HG03095 (cell line): ENCODE data around the gene SPATA16.

Experiments used
- ATAC-seq: cut with Tn5 transposase; IDR thresholded peaks from one replicate; pipeline ENCODE4 v1.9.1; 2021; ENCODE audit warnings: moderate library complexity; ENCODE audit not compliant: unreplicated experiment

The SPATA16 gene

GRCh38 chr3:173007079-173007723, 133.8 kb downstream of the SPATA16 start:
- ATAC-seq = no peak

DNA sequence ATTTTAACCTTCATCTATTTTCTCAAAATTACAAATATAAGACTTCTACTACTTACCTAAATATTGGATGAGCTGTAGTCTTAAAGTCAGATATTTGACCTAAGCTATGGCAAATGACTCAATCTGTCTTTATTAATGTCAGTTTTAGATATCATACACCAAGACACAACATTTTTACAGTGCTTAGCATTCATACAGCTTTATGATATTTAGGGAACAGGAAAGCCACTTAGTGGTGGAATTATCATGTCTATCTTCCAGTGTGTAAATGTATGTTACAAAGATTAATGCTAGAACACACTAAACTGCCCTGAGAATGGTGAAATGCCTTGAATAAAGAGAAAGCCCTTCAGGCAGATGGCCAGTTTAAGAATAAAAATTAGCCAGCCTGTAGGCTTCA, 135.0 kb downstream of the SPATA16 start:
- no peak for ATAC-seq

DNA sequence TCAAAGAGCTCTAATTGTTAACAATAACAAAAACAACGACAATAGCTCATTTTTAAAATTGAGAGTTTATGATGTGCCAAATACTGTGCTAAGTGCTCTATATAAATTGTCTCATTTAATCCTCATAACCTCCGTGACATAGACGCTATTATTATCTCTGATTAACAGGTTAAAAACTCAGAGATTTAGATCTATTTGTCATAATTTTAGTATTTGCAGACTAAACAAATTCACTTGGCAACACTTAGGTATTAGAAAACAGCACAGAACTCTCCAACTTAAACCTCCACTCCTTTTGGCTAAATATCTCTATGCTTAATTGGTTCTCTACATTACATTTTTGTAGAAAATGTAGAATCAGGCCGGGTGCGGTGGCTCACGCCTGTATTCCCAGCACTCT, 136.4 kb downstream of the SPATA16 start:
- no peak for ATAC-seq

GRCh38 chr3:173003956-173004355, 137.1 kb downstream of the SPATA16 start:
- ATAC-seq = no peak

- no peak for ATAC-seq
Measured at GRCh38 chr3:173003471-173003870, 137.6 kb downstream of the SPATA16 start.

- ATAC-seq = no peak
Measured at GRCh38 chr3:173001622-173002021, 139.4 kb downstream of the SPATA16 start.

GRCh38 chr3:173000553-173000952, 140.5 kb downstream of the SPATA16 start:
- ATAC-seq = no peak

- ATAC-seq = no peak
Measured at GRCh38 chr3:172993412-172993811, 147.6 kb downstream of the SPATA16 start.

DNA sequence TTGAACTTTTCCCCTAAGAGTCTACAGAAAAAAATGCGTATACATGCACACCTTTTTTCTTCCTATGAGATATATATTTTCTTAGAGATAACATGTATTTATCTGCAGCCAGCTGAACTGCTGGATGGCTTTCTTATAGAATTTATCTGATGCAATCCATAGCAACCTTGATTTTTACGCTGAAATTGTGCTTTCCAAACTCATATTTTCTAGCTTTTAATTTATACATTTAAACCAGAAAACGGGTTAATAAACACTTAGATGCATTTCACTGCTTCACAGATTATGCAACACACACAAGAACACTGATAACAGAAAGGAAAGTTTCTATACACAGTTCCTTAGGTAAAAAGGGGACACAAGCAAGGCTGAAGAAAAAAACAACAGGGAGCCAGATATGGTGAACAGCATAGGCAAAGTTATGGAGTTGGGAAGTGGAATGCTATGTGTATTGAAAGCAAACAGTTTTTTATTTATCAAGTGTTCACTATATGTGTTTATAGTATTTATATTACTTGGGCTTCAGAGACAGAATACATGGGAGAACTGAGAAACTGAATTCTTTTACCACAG, 149.5 kb downstream of the SPATA16 start:
- no peak for ATAC-seq

DNA sequence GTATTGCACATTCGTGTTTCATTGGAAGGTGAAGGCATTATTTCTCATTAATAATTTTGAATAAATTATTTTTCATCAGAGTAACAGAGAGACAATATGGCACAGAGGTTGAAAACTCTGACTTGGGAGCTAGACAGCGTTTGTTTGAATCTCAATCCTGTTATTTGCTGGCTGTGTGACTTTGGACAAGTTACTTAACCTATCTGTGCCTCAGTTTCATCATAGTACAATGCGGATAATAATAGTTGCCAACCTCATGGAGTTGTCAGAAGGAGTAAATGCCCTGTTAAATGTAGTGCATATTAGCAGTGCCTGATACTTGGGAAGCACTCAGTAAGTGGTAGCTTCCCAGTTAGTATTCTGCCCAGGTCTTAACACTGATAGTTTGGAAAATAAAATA, 151.7 kb downstream of the SPATA16 start:
- ATAC-seq = no peak

- ATAC-seq = no peak
Measured at GRCh38 chr3:172987273-172987672, 153.8 kb downstream of the SPATA16 start.

GRCh38 chr3:172984914-172985313, 156.1 kb downstream of the SPATA16 start:
- ATAC-seq = no peak

GRCh38 chr3:172982736-172983364, 158.2 kb downstream of the SPATA16 start:
- no peak for ATAC-seq

- no peak for ATAC-seq
Measured at GRCh38 chr3:172981407-172981983, 159.5 kb downstream of the SPATA16 start.

DNA sequence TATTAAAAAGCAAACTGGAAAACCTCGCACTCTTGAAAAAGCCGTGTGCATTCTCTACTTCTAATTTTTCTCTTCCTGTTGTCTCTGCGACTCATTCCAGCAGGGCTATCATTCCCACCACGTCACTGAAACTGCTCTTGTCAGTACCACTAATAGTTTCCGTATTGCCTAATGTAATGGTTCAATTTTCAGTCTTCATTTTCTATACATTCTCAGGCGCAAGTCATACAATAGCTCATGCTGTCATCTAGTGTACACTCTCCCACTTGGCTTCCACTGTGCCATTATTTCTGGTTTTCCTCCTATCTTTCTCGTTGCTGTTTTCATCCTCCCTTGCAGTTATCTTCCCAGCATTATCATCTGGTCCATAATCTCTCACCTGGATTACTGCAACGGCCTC, 160.2 kb downstream of the SPATA16 start:
- ATAC-seq = no peak

DNA sequence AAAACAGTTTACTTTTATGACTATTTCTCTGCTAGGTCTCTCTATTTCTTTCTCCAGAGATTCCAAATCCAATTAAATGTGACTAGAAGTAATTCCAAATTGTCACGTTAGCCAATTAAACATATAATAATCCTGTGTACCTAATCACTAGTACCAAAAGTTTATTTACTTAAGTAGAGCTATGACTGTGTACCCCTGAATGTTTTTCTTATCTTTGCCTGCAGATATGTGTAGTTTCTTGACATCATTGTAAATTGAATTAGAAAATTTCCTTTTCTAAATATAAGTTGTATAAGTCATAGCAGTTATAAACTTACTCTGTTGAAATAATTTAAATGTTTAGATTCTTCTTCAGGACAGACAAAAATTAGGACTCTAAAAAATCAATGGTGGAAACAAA, 163.3 kb downstream of the SPATA16 start:
- no peak for ATAC-seq

DNA sequence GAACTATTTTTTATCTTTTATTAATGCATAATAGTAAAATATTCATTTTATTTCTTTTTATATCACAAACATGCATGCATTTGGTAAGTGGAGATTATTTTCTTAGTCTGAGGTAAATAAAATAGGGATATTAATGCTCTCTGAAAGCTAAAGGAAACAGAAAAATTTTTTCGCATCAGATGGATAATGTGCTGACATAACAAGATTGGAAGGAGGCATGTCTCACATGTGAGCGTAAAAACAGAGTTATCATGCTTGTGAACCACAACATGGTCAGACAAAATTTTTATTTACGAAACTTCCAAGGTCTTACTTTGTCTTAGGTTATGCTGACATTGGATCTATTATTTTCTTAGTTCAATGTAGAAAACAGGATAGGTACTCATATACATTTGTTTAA, 166.1 kb downstream of the SPATA16 start:
- no peak for ATAC-seq

DNA sequence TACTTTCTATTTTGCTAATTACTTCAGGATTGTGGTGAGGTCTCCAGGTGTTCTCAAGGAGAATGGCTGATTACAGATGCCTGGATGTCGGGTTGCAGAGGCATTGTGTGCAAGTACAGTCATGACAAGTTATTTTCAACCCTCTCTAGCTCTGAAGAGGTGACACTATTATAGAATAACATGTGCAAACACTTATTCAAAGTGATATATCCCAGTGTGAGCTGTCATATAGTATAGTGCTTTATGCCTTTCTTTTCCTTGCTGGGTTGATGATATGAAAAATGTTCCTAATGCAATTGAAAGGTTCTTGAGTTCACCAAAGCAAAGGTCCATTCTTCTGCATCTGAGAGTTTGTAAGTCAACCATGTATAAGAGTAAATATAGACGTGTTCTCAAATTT, 167.2 kb downstream of the SPATA16 start:
- no peak for ATAC-seq

- no peak for ATAC-seq
Measured at GRCh38 chr3:172972717-172973116, 168.3 kb downstream of the SPATA16 start.

GRCh38 chr3:172972067-172972466, 169.0 kb downstream of the SPATA16 start:
- no peak for ATAC-seq

DNA sequence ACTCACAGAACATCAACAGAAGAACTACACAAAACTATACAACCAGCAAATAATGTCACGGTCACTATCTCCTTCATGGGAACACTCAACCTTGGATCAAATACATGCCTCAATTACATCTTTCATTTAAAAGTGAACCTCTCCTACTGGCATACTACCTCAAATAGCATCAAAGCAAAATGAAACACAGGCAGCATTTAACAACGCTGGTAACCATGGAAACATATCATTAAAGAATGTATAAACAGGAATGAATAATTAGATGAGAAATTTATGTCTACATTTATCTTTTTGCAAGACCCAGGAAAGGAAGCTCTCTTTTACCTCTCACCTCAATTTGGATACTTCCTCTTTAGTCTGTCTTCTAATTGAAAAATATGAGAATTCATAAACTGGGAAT, 172.4 kb downstream of the SPATA16 start:
- ATAC-seq = no peak

GRCh38 chr3:172965256-172965655, 175.8 kb downstream of the SPATA16 start:
- no peak for ATAC-seq
